Measurements from ENCODE around the gene RBSN.

RBSN gene

GRCh38 chr3:15023719-15024118, 75.2 kb downstream of the RBSN start:
- Histone ChIP-seq H3K9me3 (ENCODE audit: control insufficient read depth, insufficient read depth, low read depth, low read length) (no peaks in the 10 kb centered on the region), H3K4me1 (ENCODE audit: control insufficient read depth, insufficient read depth, low read length) (no peaks in the 10 kb centered on the region), H3K4me3 (ENCODE audit: low read depth, low read length) (no peak overlapping the region), H3K27ac (ENCODE audit: extremely low read depth, low read depth, low read length) (no peak overlapping the region), H3K36me3 (ENCODE audit: control insufficient read depth in 2 of 2, insufficient read depth in 1 of 2, low read length in 2 of 2) (peaks cover 42 to 87% of the 10 kb centered on the region in 2 experiments)
- TF ChIP-seq ZNF843 (tag by site-specific recombination; IDR thresholded peaks at IDR 0.05) (no peak), YY2 (tag by site-specific recombination; IDR thresholded peaks at IDR 0.05) (no peak), ZNF23 (tag by site-specific recombination; IDR thresholded peaks at IDR 0.05; ENCODE audit: borderline replicate concordance) (no peak)
- ChIA-PET CTCF (interaction anchor here (0.6 kb wide), 1 partner anchor 939 kb away, joined by 4 read pairs; no protein-coding TSS in a partner anchor), POLR2A (no interaction called here)

GRCh38 chr3:15023249-15023648, 75.7 kb downstream of the RBSN start:
- CTCF ChIA-PET = interaction anchor here (0.6 to 0.7 kb wide), 2 partner anchors 18 to 939 kb away, joined by 4 to 5 read pairs; no protein-coding TSS in a partner anchor
- no peaks in the 10 kb centered on the region for H3K4me1 ChIP-seq (ENCODE audit: control insufficient read depth, insufficient read depth, low read length)
- H3K36me3 ChIP-seq (ENCODE audit: control insufficient read depth in 2 of 2, insufficient read depth in 1 of 2, low read length in 2 of 2) = peaks cover 47 to 86% of the 10 kb centered on the region in 2 experiments
- no peak for TF ChIP-seq ZNF664 (tag by site-specific recombination; IDR thresholded peaks at IDR 0.05)
- TF ChIP-seq REST (tag by site-specific recombination; IDR thresholded peaks at IDR 0.05) = no peak
- TF ChIP-seq BCL6B (tag by site-specific recombination; IDR thresholded peaks at IDR 0.05) = no peak
- TF ChIP-seq ZXDB (tag by site-specific recombination; IDR thresholded peaks at IDR 0.05) = no peak
- TF ChIP-seq ZNF280D (tag by site-specific recombination; IDR thresholded peaks at IDR 0.05) = no peak
- TF ChIP-seq ZNF571 (tag by site-specific recombination; IDR thresholded peaks at IDR 0.05) = no peak
- no peak for TF ChIP-seq ZNF26 (tag by site-specific recombination; IDR thresholded peaks at IDR 0.05)
- TF ChIP-seq RBAK (tag by site-specific recombination; IDR thresholded peaks at IDR 0.05) = no peak
- TF ChIP-seq ZBTB1 (tag by site-specific recombination; IDR thresholded peaks at IDR 0.05) = no peak
- H3K27ac ChIP-seq (ENCODE audit: extremely low read depth, low read depth, low read length) = no peak overlapping the region
- POLR2A ChIA-PET = no interaction called here
- no peaks in the 10 kb centered on the region for H3K9me3 ChIP-seq (ENCODE audit: control insufficient read depth, insufficient read depth, low read depth, low read length)
- H3K4me3 ChIP-seq (ENCODE audit: low read depth, low read length) = no peak overlapping the region

Data from HEK293 (cell line).